Hepatocyte (in vitro differentiated cells): Measurements from ENCODE around the gene ENPP6. TPM values are rescaled to one million over a fixed set of nuclear protein-coding genes. Genes with fewer than 3 reads are reported as not detected.
"Not testable (repeated sequence)": the region's sequence is repeated elsewhere in the genome, so short reads cannot be mapped to it uniquely, and the experiment has no call there.

Experiments
- DNase-seq: peaks from one replicate; pipeline ENCODE4 v3.0.0-alpha.2; 2016; ENCODE audit warnings: low spot score
- H2AFZ ChIP-seq: fragments of 200-600 bp; sonication (generic); 2 replicates; pipeline ENCODE4 v1.6.0; 2016; ENCODE audit warnings: antibody characterized with exemption, mild to moderate bottlenecking
- H3K27ac ChIP-seq: fragments of 200-600 bp; sonication (generic); 2 replicates; pipeline ENCODE4 v1.5.1; 2016; ENCODE audit warnings: mild to moderate bottlenecking
- H3K27me3 ChIP-seq: fragments of 200-600 bp; sonication (generic); 2 replicates; pipeline ENCODE4 v1.6.1; 2016
- H3K36me3 ChIP-seq: fragments of 200-600 bp; sonication (generic); replicated peaks from 2 replicates; pipeline ENCODE4 v1.5.1; 2016; ENCODE audit warnings: low read depth; ENCODE audit not compliant: insufficient read depth
- H3K4me1 ChIP-seq: fragments of 200-600 bp; sonication (generic); 2 replicates; pipeline ENCODE4 v1.5.1; 2016; ENCODE audit warnings: mild to moderate bottlenecking, moderate library complexity; ENCODE audit not compliant: insufficient read depth
- H3K4me2 ChIP-seq: fragments of 200-600 bp; sonication (generic); 2 replicates; pipeline ENCODE4 v1.6.0; 2016
- H3K4me3 ChIP-seq: fragments of 200-600 bp; sonication (generic); 2 replicates; pipeline ENCODE4 v1.5.1; 2016; ENCODE audit warnings: mild to moderate bottlenecking
- H3K79me2 ChIP-seq: fragments of 200-600 bp; sonication (generic); 2 replicates; pipeline ENCODE4 v1.6.0; 2017; ENCODE audit warnings: mild to moderate bottlenecking
- H3K9me2 ChIP-seq: fragments of 200-600 bp; sonication (generic); replicated peaks from 2 replicates; pipeline ENCODE4 v1.6.0; 2017; ENCODE audit warnings: mild to moderate bottlenecking; ENCODE audit not compliant: insufficient read depth
- H3K9me3 ChIP-seq: fragments of 200-600 bp; sonication (generic); 2 replicates; pipeline ENCODE4 v1.5.1; 2016; ENCODE audit warnings: low read depth, mild to moderate bottlenecking
- H4K20me1 ChIP-seq: fragments of 200-600 bp; sonication (generic); 2 replicates; pipeline ENCODE4 v1.6.0; 2016; ENCODE audit warnings: mild to moderate bottlenecking; ENCODE audit not compliant: insufficient read depth, poor library complexity, severe bottlenecking
- EZH2 ChIP-seq: fragments of 200-600 bp; sonication (generic); IDR thresholded peaks from 2 replicates; pipeline ENCODE4 v1.6.1; 2016; ENCODE audit warnings: antibody characterized with exemption, mild to moderate bottlenecking, borderline replicate concordance
- EZH2phosphoT487 ChIP-seq: fragments of 200-600 bp; sonication (generic); IDR thresholded peaks from one replicate; pipeline ENCODE4 v1.6.1; 2018; ENCODE audit warnings: antibody characterized with exemption, mild to moderate bottlenecking, low read depth, moderate library complexity; ENCODE audit not compliant: unreplicated experiment, severe bottlenecking
- WGBS: methylation state at CpG from one replicate; pipeline ENCODE4 v1.1.6; 2016; ENCODE audit warnings: low lambda C conversion rate; ENCODE audit errors: missing lambda C conversion rate; 5-methylcytosine and 5-hydroxymethylcytosine counted together
- polyA plus RNA-seq: library from polyadenylated mRNA; unstranded; fragments of >200 nt; fragmentation: Nextera tagmentation; extraction: Ambion mirVana; gene quantifications from 2 replicates; pipeline ENCODE4 v1.2.1, GENCODE V29; 2016
- total RNA-seq: library from RNA; depleted of rRNA; stranded (reverse); fragments of >200 nt; gene quantifications from 2 replicates; pipeline ENCODE4 v1.2.3, GENCODE V29; 2014
- TF ChIP-seq, protein P1 (sequence below): fragments of 200-600 bp; sonication (generic); IDR thresholded peaks from 2 replicates; pipeline ENCODE4 v1.5.1; 2016; ENCODE audit warnings: antibody characterized with exemption, mild to moderate bottlenecking; ENCODE audit not compliant: poor library complexity

ENPP6 gene
- total and polyA plus RNA-seq, 2 experiments from 2014 or later, result 0.03 TPM; not detected in 1

DNA sequence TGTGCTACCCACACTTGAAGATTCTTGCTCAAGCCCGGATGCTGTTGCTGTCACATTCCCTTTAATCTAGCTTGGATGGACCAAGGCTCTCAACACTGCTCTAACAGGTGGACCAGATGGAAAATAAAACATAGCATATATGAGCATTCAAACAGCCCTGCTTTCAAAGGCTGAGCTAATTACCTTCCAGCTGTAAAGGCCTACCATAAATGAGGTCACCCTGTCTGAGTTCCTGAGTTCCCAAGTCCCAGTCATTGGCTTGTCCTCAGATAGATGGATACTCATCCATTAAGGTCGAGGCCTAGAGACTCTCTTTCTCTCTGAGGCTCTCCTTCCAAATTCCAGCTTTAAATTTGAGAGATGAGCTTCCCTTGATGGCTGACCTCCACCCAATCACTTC, 165.1 kb downstream of the ENPP6 start:
- Histone ChIP-seq H3K79me2 (no peaks in the 10 kb centered on the region), H2AFZ (no peak overlapping the region), H3K4me1 (no peaks in the 10 kb centered on the region), H3K9me3 (no peaks in the 10 kb centered on the region), H4K20me1 (no peaks in the 10 kb centered on the region), H3K9me2 (no peaks in the 10 kb centered on the region), H3K36me3 (no peaks in the 10 kb centered on the region), H3K27ac (no peak overlapping the region), H3K27me3 (no peaks in the 10 kb centered on the region), H3K4me2 (no peak overlapping the region), H3K4me3 (no peak overlapping the region)
- no peak for DNase-seq
- no peak for TF ChIP-seq EZH2phosphoT487
- TF ChIP-seq, protein P1, sequence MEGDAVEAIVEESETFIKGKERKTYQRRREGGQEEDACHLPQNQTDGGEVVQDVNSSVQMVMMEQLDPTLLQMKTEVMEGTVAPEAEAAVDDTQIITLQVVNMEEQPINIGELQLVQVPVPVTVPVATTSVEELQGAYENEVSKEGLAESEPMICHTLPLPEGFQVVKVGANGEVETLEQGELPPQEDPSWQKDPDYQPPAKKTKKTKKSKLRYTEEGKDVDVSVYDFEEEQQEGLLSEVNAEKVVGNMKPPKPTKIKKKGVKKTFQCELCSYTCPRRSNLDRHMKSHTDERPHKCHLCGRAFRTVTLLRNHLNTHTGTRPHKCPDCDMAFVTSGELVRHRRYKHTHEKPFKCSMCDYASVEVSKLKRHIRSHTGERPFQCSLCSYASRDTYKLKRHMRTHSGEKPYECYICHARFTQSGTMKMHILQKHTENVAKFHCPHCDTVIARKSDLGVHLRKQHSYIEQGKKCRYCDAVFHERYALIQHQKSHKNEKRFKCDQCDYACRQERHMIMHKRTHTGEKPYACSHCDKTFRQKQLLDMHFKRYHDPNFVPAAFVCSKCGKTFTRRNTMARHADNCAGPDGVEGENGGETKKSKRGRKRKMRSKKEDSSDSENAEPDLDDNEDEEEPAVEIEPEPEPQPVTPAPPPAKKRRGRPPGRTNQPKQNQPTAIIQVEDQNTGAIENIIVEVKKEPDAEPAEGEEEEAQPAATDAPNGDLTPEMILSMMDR, result no peak
- TF ChIP-seq EZH2, result no peak
- 90% methylated on average over 2 of the region's 2 CpGs for WGBS

DNA sequence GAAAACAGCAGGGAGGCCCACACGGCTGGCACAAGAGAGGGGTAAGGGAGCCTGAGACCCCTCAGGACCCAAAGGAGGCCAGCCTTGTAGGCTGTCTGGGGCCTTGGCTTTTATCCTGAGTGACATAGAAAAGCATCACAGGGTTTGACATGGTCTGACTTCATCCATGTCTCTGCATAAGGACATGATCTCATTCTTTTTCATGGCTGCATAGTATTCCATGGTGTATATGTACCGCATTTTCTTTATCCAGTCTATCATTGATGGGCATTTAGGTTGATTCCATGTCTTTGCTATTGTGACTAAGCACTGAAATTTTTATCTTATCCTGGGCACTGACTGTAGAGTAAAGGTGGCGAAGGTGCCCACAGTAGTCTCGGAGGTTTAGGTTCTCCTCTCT, 166.4 kb downstream of the ENPP6 start:
- not testable (repeated sequence) for H3K4me3 ChIP-seq, H4K20me1 ChIP-seq, H2AFZ ChIP-seq, DNase-seq, H3K27me3 ChIP-seq, H3K36me3 ChIP-seq, H3K79me2 ChIP-seq, H3K27ac ChIP-seq, H3K9me3 ChIP-seq, H3K4me1 ChIP-seq, H3K9me2 ChIP-seq, H3K4me2 ChIP-seq
- WGBS, result 97% methylated on average over 4 of the region's 4 CpGs

DNA sequence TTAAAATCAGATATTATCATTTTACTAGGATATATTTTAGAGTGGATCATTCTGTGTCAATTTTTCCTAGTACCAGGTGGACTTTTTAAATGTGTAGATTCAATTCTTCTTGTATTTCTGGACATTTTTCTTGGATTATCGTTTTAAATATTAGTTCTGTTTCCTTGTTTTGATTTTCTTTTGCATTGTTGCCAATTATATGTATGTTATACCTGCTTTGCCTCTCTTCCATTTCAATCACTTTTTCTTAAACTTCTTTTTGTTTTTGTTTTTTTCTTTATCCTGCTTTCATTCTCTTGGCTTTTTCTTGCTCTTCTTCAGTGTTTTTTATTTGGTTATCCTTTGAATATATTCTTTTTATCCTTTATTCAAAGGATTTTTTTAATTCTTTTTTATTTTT, 171.5 kb downstream of the ENPP6 start:
- Histone ChIP-seq H3K9me2 (no peaks in the 10 kb centered on the region), H3K4me2 (no peak overlapping the region), H3K27me3 (no peaks in the 10 kb centered on the region), H3K27ac (no peak overlapping the region), H4K20me1 (no peaks in the 10 kb centered on the region), H2AFZ (no peak overlapping the region), H3K4me3 (no peak overlapping the region), H3K9me3 (peaks cover 5% of the 10 kb centered on the region), H3K36me3 (no peaks in the 10 kb centered on the region), H3K79me2 (no peaks in the 10 kb centered on the region), H3K4me1 (no peaks in the 10 kb centered on the region)
- DNase-seq, result no peak
- 72% methylated on average over 1 of the region's 1 CpG for WGBS
- TF ChIP-seq, protein P1, result no peak
- no peak for TF ChIP-seq EZH2phosphoT487
- no peak for TF ChIP-seq EZH2

DNA sequence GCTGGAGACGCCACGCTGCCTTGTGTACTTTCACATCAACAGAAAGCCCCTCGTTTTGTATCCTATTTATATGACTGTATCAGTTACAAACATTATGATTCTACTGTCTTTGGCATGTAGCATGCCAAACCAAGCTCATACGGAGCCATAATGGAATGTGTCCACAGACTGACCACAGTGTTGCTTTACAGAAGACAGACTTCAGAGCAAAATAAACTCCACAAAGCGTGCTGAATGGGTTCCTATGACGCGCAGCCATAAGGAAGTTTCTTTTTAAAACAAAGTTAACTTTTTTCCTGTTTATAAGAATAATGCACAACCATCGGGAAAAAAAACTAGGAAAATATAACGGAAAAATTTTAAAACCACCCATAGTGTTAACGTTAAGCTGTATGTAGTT, 176.5 kb downstream of the ENPP6 start:
- H3K27ac ChIP-seq, result no peak overlapping the region
- H4K20me1 ChIP-seq, result no peaks in the 10 kb centered on the region
- H3K4me3 ChIP-seq, result no peak overlapping the region
- H3K9me3 ChIP-seq, result peaks cover 5% of the 10 kb centered on the region
- no peaks in the 10 kb centered on the region for H3K79me2 ChIP-seq
- 80% methylated on average over 10 of the region's 10 CpGs for WGBS
- H3K36me3 ChIP-seq, result no peaks in the 10 kb centered on the region
- H3K4me1 ChIP-seq, result no peaks in the 10 kb centered on the region
- H3K9me2 ChIP-seq, result no peaks in the 10 kb centered on the region
- DNase-seq, result no peak
- H3K27me3 ChIP-seq, result no peaks in the 10 kb centered on the region
- no peak overlapping the region for H3K4me2 ChIP-seq
- H2AFZ ChIP-seq, result no peak overlapping the region
- TF ChIP-seq EZH2phosphoT487, result no peak
- TF ChIP-seq, protein P1, result no peak
- TF ChIP-seq EZH2, result no peak
